Suprapubic skin (tissue), 4 donors: Measurements from ENCODE around the gene RHOT2. TPM values are rescaled to one million over a fixed set of nuclear protein-coding genes. Genes with fewer than 3 reads are reported as not detected.

Experiments used
- DNase-seq, 2 donors: peaks; one replicate each; pipeline ENCODE4 v3.0.0-alpha.2; 2019; ENCODE audit warnings: low spot score in 2 of 2
- H3K27ac ChIP-seq: fragments of 200-600 bp; sonication (generic); one replicate; pipeline ENCODE4 v1.5.1; 2019
- H3K27me3 ChIP-seq: fragments of 200-600 bp; sonication (generic); one replicate; pipeline ENCODE4 v1.5.1; 2019
- H3K36me3 ChIP-seq: fragments of 200-600 bp; sonication (generic); one replicate; pipeline ENCODE4 v1.5.1; 2019
- H3K4me1 ChIP-seq: fragments of 200-600 bp; sonication (generic); one replicate; pipeline ENCODE4 v1.5.1; 2019
- H3K4me3 ChIP-seq: fragments of 200-600 bp; sonication (generic); one replicate; pipeline ENCODE4 v1.5.1; 2019; ENCODE audit warnings: mild to moderate bottlenecking
- H3K9me3 ChIP-seq: fragments of 200-600 bp; sonication (generic); one replicate; pipeline ENCODE4 v1.5.1; 2019
- EP300 ChIP-seq: sonication (generic); formaldehyde crosslinking; IDR thresholded peaks from one replicate; pipeline ENCODE4 v1.6.1; 2017; ENCODE audit warnings: antibody characterized with exemption
- POLR2A ChIP-seq, 2 donors: fragments of 450-650 bp; IDR thresholded peaks; one replicate each; pipeline ENCODE4 v1.6.1; 2017; ENCODE audit warnings: antibody characterized with exemption in 2 of 2, mild to moderate bottlenecking in 2 of 2, moderate library complexity in 2 of 2
- POLR2AphosphoS5 ChIP-seq, 3 donors: sonication (generic); formaldehyde crosslinking; IDR thresholded peaks; one replicate each; pipeline ENCODE4 v1.6.1; 2017; ENCODE audit warnings: antibody characterized with exemption in 3 of 3
- WGBS: methylation state at CpG from one replicate; pipeline ENCODE4 v1.1.5; 2018; 5-methylcytosine and 5-hydroxymethylcytosine counted together
- total RNA-seq, 4 donors: library from RNA; depleted of rRNA; stranded (reverse); fragments of >200 nt; gene quantifications; one replicate each; pipeline ENCODE4 v1.1.0, GENCODE V29; 2016
- TF ChIP-seq, protein P1 (sequence below), 2 donors: fragments of 200-600 bp in 1 of 2; fragments of 450-650 bp in 1 of 2; sonication (generic) in 1 of 2; IDR thresholded peaks; one replicate each; pipeline ENCODE4 v1.5.1; 2016 to 2019; ENCODE audit warnings: antibody characterized with exemption in 2 of 2, mild to moderate bottlenecking in 1 of 2, moderate library complexity in 1 of 2

Gene RHOT2
- total RNA-seq, 4 donors from 2014 or later, result 66.9 to 156 (median 96.8) TPM

DNA sequence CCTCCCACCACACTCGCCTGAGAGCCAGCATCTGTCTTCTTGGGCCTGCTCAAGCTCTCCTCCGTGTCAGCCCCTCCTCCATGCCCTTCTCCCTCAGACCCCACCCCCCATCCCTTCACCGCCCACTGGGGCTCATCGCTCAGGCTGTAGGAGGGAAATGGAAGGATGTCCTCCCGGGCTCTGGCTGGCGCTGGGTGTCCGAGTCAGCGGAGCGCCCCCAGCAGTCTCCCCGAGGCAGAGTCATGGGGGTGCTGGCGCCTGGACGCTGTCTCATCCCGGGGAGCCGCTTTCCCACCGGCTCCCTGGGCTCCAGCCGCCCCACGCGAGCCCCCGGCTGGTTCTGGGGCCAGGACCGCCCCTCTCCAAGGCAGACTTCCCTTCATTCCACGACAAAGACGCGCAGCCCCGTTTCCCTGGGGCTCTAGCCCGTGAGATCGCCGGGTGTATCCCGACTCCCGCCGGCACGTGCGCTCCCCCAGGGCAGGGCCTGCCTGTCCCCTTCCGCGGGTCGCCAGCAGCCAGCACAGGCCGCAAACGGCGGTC lies 52.6 kb downstream of the RHOT2 start:
- peaks cover 37% of the 10 kb centered on the region for H3K4me1 ChIP-seq
- TF ChIP-seq POLR2A (IDR thresholded peaks at IDR 0.05) (no peak), EP300 (no peak), POLR2AphosphoS5 (IDR thresholded peaks at IDR 0.05) (no peak)
- TF ChIP-seq, protein P1, sequence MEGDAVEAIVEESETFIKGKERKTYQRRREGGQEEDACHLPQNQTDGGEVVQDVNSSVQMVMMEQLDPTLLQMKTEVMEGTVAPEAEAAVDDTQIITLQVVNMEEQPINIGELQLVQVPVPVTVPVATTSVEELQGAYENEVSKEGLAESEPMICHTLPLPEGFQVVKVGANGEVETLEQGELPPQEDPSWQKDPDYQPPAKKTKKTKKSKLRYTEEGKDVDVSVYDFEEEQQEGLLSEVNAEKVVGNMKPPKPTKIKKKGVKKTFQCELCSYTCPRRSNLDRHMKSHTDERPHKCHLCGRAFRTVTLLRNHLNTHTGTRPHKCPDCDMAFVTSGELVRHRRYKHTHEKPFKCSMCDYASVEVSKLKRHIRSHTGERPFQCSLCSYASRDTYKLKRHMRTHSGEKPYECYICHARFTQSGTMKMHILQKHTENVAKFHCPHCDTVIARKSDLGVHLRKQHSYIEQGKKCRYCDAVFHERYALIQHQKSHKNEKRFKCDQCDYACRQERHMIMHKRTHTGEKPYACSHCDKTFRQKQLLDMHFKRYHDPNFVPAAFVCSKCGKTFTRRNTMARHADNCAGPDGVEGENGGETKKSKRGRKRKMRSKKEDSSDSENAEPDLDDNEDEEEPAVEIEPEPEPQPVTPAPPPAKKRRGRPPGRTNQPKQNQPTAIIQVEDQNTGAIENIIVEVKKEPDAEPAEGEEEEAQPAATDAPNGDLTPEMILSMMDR (IDR thresholded peaks at IDR 0.05), result no peak
- H3K27me3 ChIP-seq, result peaks cover 28% of the 10 kb centered on the region
- H3K27ac ChIP-seq, result peak overlapping the region; percentile 49
- peak overlapping the region; percentile 66 for H3K4me3 ChIP-seq
- WGBS, result 2% methylated on average over 11 of the region's 38 CpGs
- no peaks in the 10 kb centered on the region for H3K9me3 ChIP-seq
- no peak for DNase-seq
- H3K36me3 ChIP-seq, result no peaks in the 10 kb centered on the region

DNA sequence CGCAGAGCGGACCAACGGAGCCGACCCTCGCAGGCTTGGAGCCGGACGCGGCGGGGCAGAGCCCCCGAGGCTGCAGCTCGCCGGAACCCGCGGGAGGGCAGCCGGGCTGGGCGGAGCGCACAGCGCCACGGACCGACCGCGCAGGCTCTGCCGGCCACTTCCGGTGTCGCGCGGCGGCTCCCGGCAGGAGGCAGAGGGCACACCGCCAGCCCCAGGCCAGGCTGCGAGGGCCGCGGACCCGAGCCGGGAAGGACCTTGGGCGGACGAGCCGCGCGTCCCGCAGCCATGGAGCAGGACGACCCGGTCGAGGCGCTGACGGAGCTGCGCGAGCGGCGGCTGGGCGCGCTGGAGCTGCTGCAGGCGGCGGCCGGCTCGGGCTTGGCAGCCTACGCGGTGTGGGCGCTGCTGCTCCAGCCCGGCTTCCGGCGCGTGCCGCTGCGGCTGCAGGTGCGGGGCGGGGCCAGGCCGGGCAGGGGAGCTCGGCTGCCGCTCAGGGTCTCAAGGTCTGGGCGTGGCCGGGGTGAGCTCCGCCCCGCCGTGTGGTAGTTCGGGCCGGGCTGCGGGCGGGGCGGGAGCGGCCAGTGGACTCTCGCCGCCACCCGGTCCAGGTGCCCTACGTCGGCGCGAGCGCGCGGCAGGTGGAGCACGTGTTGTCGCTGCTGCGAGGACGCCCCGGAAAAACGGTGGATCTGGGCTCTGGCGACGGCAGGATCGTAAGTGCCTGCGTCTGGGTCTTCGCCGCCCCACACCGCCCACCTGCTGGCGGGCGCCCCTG lies 53.2 kb downstream of the RHOT2 start, which contains the start of gene ANTKMT:
ANTKMT (plus strand) TSS at position 157 of the 775 bp plus-strand sequence; CDS start at position 286, 129 bp downstream.
- WGBS, result 0% methylated on average over 3 of the region's 106 CpGs
- Histone ChIP-seq H3K36me3 (no peaks in the 10 kb centered on the region), H3K27ac (peak within 1 kb of the TSS; percentile 49), H3K4me3 (peak within 1 kb of the TSS; percentile 66), H3K9me3 (no peaks in the 10 kb centered on the region), H3K27me3 (peaks cover 28% of the 10 kb centered on the region), H3K4me1 (peaks cover 35% of the 10 kb centered on the region)
- TF ChIP-seq, protein P1 (IDR thresholded peaks at IDR 0.05), result no peak
- no peak for TF ChIP-seq EP300
- peak in 1 of 3 donors; percentile 4 for TF ChIP-seq POLR2AphosphoS5 (IDR thresholded peaks at IDR 0.05)
- no peak for TF ChIP-seq POLR2A (IDR thresholded peaks at IDR 0.05)
- no peak for DNase-seq

DNA sequence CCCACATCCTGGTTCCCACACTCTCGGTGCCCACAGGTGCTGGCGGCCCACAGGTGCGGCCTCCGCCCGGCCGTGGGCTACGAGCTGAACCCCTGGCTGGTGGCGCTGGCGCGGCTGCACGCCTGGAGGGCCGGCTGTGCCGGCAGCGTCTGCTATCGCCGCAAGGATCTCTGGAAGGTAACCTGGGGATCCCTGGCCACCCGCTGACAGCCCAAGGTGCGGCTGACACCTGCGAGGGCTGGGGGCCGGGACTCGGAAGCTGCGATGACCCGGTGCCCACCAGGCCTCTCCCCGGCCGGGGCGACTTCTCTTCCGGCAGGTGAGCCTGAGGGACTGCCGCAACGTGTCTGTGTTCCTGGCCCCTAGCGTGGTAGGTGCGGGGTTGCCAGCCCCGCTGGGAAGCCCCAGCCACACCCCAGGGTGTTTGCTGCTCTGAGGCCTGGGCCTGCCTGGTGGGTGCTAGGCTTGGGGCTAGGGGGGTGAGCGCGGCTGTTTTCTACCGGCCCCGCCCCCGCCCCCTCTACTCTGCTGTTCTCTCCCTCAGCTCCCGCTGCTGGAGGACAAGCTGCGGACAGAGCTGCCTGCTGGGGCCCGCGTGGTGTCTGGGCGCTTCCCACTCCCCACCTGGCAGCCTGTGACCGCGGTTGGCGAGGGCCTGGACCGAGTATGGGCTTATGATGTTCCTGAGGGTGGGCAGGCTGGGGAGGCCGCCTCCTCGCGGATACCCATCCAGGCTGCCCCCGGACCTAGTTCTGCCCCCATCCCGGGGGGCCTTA lies 54.0 kb downstream of the RHOT2 start:
- 30% methylated on average over 8 of the region's 51 CpGs for WGBS
- H3K9me3 ChIP-seq, result no peaks in the 10 kb centered on the region
- H3K27ac ChIP-seq, result no peak overlapping the region
- TF ChIP-seq, protein P1 (IDR thresholded peaks at IDR 0.05), result no peak
- TF ChIP-seq POLR2A (IDR thresholded peaks at IDR 0.05), result no peak
- TF ChIP-seq EP300, result no peak
- peaks cover 28% of the 10 kb centered on the region for H3K27me3 ChIP-seq
- no peak for DNase-seq
- H3K4me1 ChIP-seq, result peaks cover 37% of the 10 kb centered on the region
- H3K36me3 ChIP-seq, result no peaks in the 10 kb centered on the region
- H3K4me3 ChIP-seq, result peak overlapping the region; percentile 66

DNA sequence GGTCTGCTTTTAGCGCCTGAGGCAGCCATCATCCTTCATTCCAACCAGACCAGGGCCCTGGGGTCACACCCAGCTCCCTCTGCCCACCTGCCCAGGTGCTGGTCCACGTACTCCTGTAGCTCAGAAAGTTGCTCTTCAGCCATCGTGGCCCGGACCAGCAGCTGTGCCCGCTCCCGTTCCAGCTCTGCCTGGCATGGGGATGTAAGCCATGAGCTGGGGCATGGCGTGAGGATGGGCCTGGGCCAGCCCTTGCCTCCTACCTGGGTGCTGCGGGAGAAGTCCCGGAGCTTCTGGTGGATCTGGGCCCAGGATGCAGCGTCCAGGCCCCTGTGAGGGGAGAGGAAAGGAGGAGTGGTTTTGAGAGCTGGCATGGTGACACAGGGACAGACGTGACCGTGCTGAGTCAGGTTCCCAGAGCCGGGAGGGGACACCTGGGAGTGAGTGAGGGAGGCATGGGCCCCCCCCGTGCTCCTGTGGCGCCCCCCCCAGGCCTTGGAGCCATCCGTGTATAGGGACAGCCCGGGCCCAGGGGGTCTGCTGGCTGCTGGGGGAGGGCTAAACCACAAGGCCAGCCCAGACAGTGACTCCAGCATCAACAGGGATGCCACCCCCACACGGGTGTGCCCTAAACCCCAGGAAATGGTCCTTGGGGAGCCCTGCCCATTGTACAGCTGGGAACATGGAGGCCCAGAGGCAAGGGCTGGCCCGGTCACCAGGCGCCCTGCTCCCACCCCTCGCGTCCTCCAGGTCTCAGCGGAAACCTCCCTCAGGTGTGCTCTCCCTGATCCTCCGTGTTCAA lies 55.1 kb downstream of the RHOT2 start:
- DNase-seq, result no peak
- WGBS, result 85% methylated on average over 8 of the region's 24 CpGs
- H3K9me3 ChIP-seq, result no peaks in the 10 kb centered on the region
- peaks cover 48% of the 10 kb centered on the region for H3K4me1 ChIP-seq
- no peak overlapping the region for H3K4me3 ChIP-seq
- H3K27ac ChIP-seq, result no peak overlapping the region
- no peak for TF ChIP-seq POLR2A (IDR thresholded peaks at IDR 0.05)
- no peak for TF ChIP-seq EP300
- no peak for TF ChIP-seq POLR2AphosphoS5 (IDR thresholded peaks at IDR 0.05)
- TF ChIP-seq, protein P1 (IDR thresholded peaks at IDR 0.05), result no peak
- H3K27me3 ChIP-seq, result peaks cover 29% of the 10 kb centered on the region
- H3K36me3 ChIP-seq, result no peaks in the 10 kb centered on the region
